HepG2 (cell line): ENCODE results near the gene SLC35B4. TPM values are rescaled to one million over a fixed set of nuclear protein-coding genes. Genes with fewer than 3 reads are reported as not detected.

Source experiments
- ATAC-seq: fragments of 200-7000 bp; cut with Tn5 transposase; 3 replicates; pipeline ENCODE4 v1.9.1; 2020; ENCODE audit warnings: mild to moderate bottlenecking, moderate library complexity
- BruUV-seq: library from RNA; stranded (reverse); fragments of 400-500 nt; replicated peaks from 2 replicates; lab custom pipeline; 2021; lab: Mats Ljungman, UMichigan
- CTCF ChIA-PET: fragments of 300-600 bp; formaldehyde crosslinking; extraction: SDS; loops from one replicate; lab custom pipeline; 2021; ENCODE audit warnings: low total read pairs, inconsistent platforms, low intra/inter-chr PET ratio; lab: Yijun Ruan, JAX
- POLR2A ChIA-PET: fragments of 350-600 bp; sonication (Branson Sonifier 250); formaldehyde crosslinking; loops from one replicate; lab custom pipeline; 2020; ENCODE audit warnings: antibody characterized with exemption, inconsistent platforms; lab: Yijun Ruan, JAX
- DNase-seq: peaks from one replicate; pipeline ENCODE4 v3.0.0-alpha.2; 2015; ENCODE audit warnings: low spot score
- FAIRE-seq: peaks from 3 replicates; lab custom pipeline; 2011; peaks lifted over from hg19 to GRCh38; lab: Jason Lieb, UNC
- H2AFZ ChIP-seq: one replicate; pipeline ENCODE4 v1.6.1; 2011; ENCODE audit warnings: low read length, inconsistent platforms
- H3K27ac ChIP-seq: fragments of 300-600 bp; 3 replicates; pipeline ENCODE4 v1.8.0; 2011; ENCODE audit warnings: mixed run types, mild to moderate bottlenecking, mixed read lengths, low read length, inconsistent platforms; ENCODE audit not compliant: insufficient read depth; ENCODE audit errors: extremely low read length
- H3K27me3 ChIP-seq, 2 experiments: fragments of 200-600 bp in 1 of 2; 2 replicates in 1 of 2; 3 replicates in 1 of 2; pipeline versions ENCODE4 v1.6.0 to v1.8.0; 2011; ENCODE audit warnings: low read length in 2 of 2, mild to moderate bottlenecking in 2 of 2, moderate library complexity in 2 of 2, inconsistent platforms in 1 of 2; ENCODE audit not compliant: insufficient read depth in 2 of 2, control insufficient read depth in 1 of 2
- H3K36me3 ChIP-seq, 2 experiments: fragments of 200-600 bp in 1 of 2; replicated peaks in 1 of 2; 2 replicates in 1 of 2; 3 replicates in 1 of 2; pipeline versions ENCODE4 v1.5.1 to v1.8.0; 2011; ENCODE audit warnings: low read length in 2 of 2, inconsistent platforms in 1 of 2; ENCODE audit not compliant: insufficient read depth in 2 of 2, control insufficient read depth in 1 of 2
- H3K4me1 ChIP-seq: 2 replicates; pipeline ENCODE4 v1.5.1; 2012; ENCODE audit warnings: low read length, inconsistent platforms; ENCODE audit not compliant: insufficient read depth
- H3K4me2 ChIP-seq: 2 replicates; pipeline ENCODE4 v1.6.0; 2011; ENCODE audit warnings: low read depth, low read length, inconsistent platforms
- H3K4me3 ChIP-seq, 3 experiments: fragments of 200-600 bp in 1 of 3; sonication (generic), shearing (Covaris generic) in 1 of 3; replicated peaks in 1 of 3; 2 replicates each; pipeline ENCODE4 v1.5.1; 2011 to 2016; ENCODE audit warnings: low read length in 3 of 3, inconsistent platforms in 2 of 3, low read depth in 2 of 3, mild to moderate bottlenecking in 2 of 3, control low read depth in 1 of 3, mixed read lengths in 1 of 3; ENCODE audit not compliant: insufficient read depth in 1 of 3
- H3K79me2 ChIP-seq: one replicate; pipeline ENCODE4 v1.6.1; 2011; ENCODE audit warnings: low read length, inconsistent platforms; ENCODE audit not compliant: insufficient read depth
- H3K9ac ChIP-seq: 2 replicates; pipeline ENCODE4 v1.6.0; 2011; ENCODE audit warnings: mild to moderate bottlenecking, low read depth, low read length, inconsistent platforms; ENCODE audit not compliant: insufficient read depth
- H3K9me3 ChIP-seq: 2 replicates; pipeline ENCODE4 v1.5.1; 2012; ENCODE audit warnings: mild to moderate bottlenecking, low read length
- H4K20me1 ChIP-seq: 2 replicates; pipeline ENCODE4 v1.6.0; 2011; ENCODE audit warnings: inconsistent platforms, mild to moderate bottlenecking, low read length, moderate library complexity; ENCODE audit not compliant: insufficient read depth
- GATAD2A ChIP-seq: IDR thresholded peaks from 2 replicates; pipeline ENCODE4 v1.6.1; 2016
- KLF11 ChIP-seq: IDR thresholded peaks from 2 replicates; pipeline ENCODE4 v1.6.1; 2016; ENCODE audit warnings: missing compliant biosample characterization
- MXD1 ChIP-seq: sonication (generic); formaldehyde crosslinking; IDR thresholded peaks from 2 replicates; pipeline ENCODE4 v1.4.0; 2020; ENCODE audit warnings: mild to moderate bottlenecking, missing genetic modification reagents
- NCOA5 ChIP-seq: sonication (generic); formaldehyde crosslinking; IDR thresholded peaks from 2 replicates; pipeline ENCODE4 v1.4.0; 2020; ENCODE audit warnings: missing genetic modification reagents
- PAF1 ChIP-seq: IDR thresholded peaks from 2 replicates; pipeline ENCODE4 v1.6.1; 2016; ENCODE audit warnings: missing genetic modification reagents, missing compliant biosample characterization
- RERE ChIP-seq: IDR thresholded peaks from 2 replicates; pipeline ENCODE4 v1.6.1; 2016; ENCODE audit warnings: low read depth, missing genetic modification reagents, missing compliant biosample characterization
- RFX1 ChIP-seq: fragments of 450-650 bp; IDR thresholded peaks from 2 replicates; pipeline ENCODE4 v1.6.1; 2017
- ZNF274 ChIP-seq: sonication (generic); formaldehyde crosslinking; IDR thresholded peaks from 2 replicates; pipeline ENCODE4 v1.5.1; 2020; ENCODE audit warnings: mild to moderate bottlenecking, missing genetic modification reagents
- WGBS: methylation state at CpG from one replicate; pipeline ENCODE4 v1.1.6; 2017; ENCODE audit warnings: low lambda C conversion rate; 5-methylcytosine and 5-hydroxymethylcytosine counted together
- in situ Hi-C: cut with HindIII; loops from 2 replicates; pipeline ENCODE4 v1.10.0; 2017; ENCODE audit warnings: low pct_unique_long_range_greater_than_20kb; ENCODE audit not compliant: extremely low pct_ligation_motif_present
- intact Hi-C: fragments of 100-400 bp; cut with micrococcal nuclease; formaldehyde crosslinking; loops from one replicate; pipeline ENCODE4 v1.10.0; 2022; ENCODE audit not compliant: unreplicated experiment
- polyA plus RNA-seq, 8 experiments: library from polyadenylated mRNA; depleted of rRNA in 3 of 8; stranded (reverse) in 7 of 8; unstranded in 1 of 8; fragments of >200 nt; fragmentation: Illumina TruSeq in 4 of 8; extraction: Trizol in 4 of 8; gene quantifications; 2 replicates each; pipeline versions ENCODE4 v1.2.1 to v1.2.3, GENCODE V29; 2011 to 2016; ENCODE audit warnings: low read depth in 4 of 8, missing spikeins in 1 of 8, mixed read lengths in 1 of 8; ENCODE audit not compliant: insufficient read depth in 1 of 8
- total RNA-seq, 5 experiments: library from RNA; depleted of rRNA; stranded (reverse); fragments of >200 nt; fragmentation: Illumina TruSeq; extraction: Trizol; gene quantifications; 2 replicates each; pipeline ENCODE4 v1.2.3, GENCODE V29; 2016; ENCODE audit warnings: low read depth in 1 of 5

Gene SLC35B4
- total and polyA plus RNA-seq, 2 of the 13 experiments (the other 11 are each of a cell fraction or from before 2014, with no cell fraction given), result 17.1 to 17.8 TPM

GRCh38 chr7:134329614-134330346 is 13.1 kb upstream of the SLC35B4 start (continued):
- no peak for TF ChIP-seq RERE
- TF ChIP-seq RFX1, result no peak
- TF ChIP-seq MXD1 (CRISPR knock-in tag), result no peak
- TF ChIP-seq KLF11 (CRISPR knock-in tag), result no peak
- no peak for TF ChIP-seq NCOA5 (CRISPR knock-in tag)
- TF ChIP-seq PAF1 (CRISPR knock-in tag), result no peak
- TF ChIP-seq, all 625 proteins: peak for 3

GRCh38 chr7:134328900-134329299 is 12.2 kb upstream of the SLC35B4 start:
- intact Hi-C loops (loop anchor here (5.0 kb wide), 1 partner anchor 187 kb away; no protein-coding TSS in a partner anchor), in situ Hi-C loops (no loop called here)
- FAIRE-seq (no peak), DNase-seq (no peak), ATAC-seq (no peak)
- BruUV-seq, result no TSS peak
- ChIA-PET CTCF (no interaction called here), POLR2A (no interaction called here)
- H3K4me2 ChIP-seq, result no peak overlapping the region
- no peak overlapping the region for H3K9ac ChIP-seq
- no peak overlapping the region for H3K27ac ChIP-seq
- H3K27me3 ChIP-seq, result 0 out of 5 replicates have a peak, but pooled peaks cover 0 to 3% of the 10 kb centered on the region in 2 experiments
- no peaks in the 10 kb centered on the region for H3K36me3 ChIP-seq
- no peak overlapping the region for H3K4me3 ChIP-seq
- no peaks in the 10 kb centered on the region; the same call in 1 of the 2 replicates for H4K20me1 ChIP-seq
- TF ChIP-seq ZNF274 (CRISPR knock-in tag) (no peak), GATAD2A (CRISPR knock-in tag) (no peak)
- H3K4me1 ChIP-seq, result peaks cover 22% of the 10 kb centered on the region
- no peak overlapping the region for H2AFZ ChIP-seq
- 19% methylated on average over 2 of the region's 2 CpGs for WGBS
- H3K9me3 ChIP-seq, result no peaks in the 10 kb centered on the region
- no peaks in the 10 kb centered on the region for H3K79me2 ChIP-seq
